Aorta (tissue), 5 donors: Measurements from ENCODE around the gene CDK4. TPM values are rescaled to one million over a fixed set of nuclear protein-coding genes. Genes with fewer than 3 reads are reported as not detected.
"Not testable (repeated sequence)": the region's sequence is repeated elsewhere in the genome, so short reads cannot be mapped to it uniquely, and the experiment has no call there.

ENCODE experiments used
- ATAC-seq: fragments of 200-7000 bp; cut with Tn5 transposase; one replicate; pipeline ENCODE4 v1.9.1; 2022; ENCODE audit warnings: moderate library complexity; ENCODE audit not compliant: low FRiP score
- DNase-seq, 2 donors: peaks; one replicate each; pipeline ENCODE4 v3.0.0-alpha.2; 2020
- H3K27ac ChIP-seq, 2 donors: one replicate each; pipeline ENCODE4 v1.5.1; 2013; ENCODE audit warnings: low read length in 2 of 2, mild to moderate bottlenecking in 2 of 2, moderate library complexity in 2 of 2, control low read depth in 1 of 2, inconsistent platforms in 1 of 2, low read depth in 1 of 2
- H3K27me3 ChIP-seq, 2 donors: one replicate each; pipeline ENCODE4 v1.6.1; 2013; ENCODE audit warnings: control low read depth in 1 of 2, low read length in 1 of 2, mild to moderate bottlenecking in 1 of 2, moderate library complexity in 1 of 2; ENCODE audit not compliant: insufficient read depth in 2 of 2, control insufficient read depth in 1 of 2
- H3K36me3 ChIP-seq, 2 donors: one replicate each; pipeline ENCODE4 v1.6.1; 2013; ENCODE audit warnings: control low read depth in 1 of 2, low read length in 1 of 2, mild to moderate bottlenecking in 1 of 2; ENCODE audit not compliant: insufficient read depth in 2 of 2, control insufficient read depth in 1 of 2
- H3K4me1 ChIP-seq, 2 donors: one replicate each; pipeline ENCODE4 v1.6.1; 2013; ENCODE audit warnings: low read length in 2 of 2, control low read depth in 1 of 2, mild to moderate bottlenecking in 1 of 2, moderate library complexity in 1 of 2; ENCODE audit not compliant: insufficient read depth in 2 of 2, control insufficient read depth in 1 of 2
- H3K4me3 ChIP-seq, 2 donors: one replicate each; pipeline ENCODE4 v1.5.1; 2013; ENCODE audit warnings: low read length in 2 of 2, control low read depth in 1 of 2, mild to moderate bottlenecking in 1 of 2
- H3K9me3 ChIP-seq: one replicate; pipeline ENCODE4 v1.6.1; 2013; ENCODE audit warnings: mild to moderate bottlenecking, low read length; ENCODE audit not compliant: control insufficient read depth
- WGBS, 2 donors: extraction: QIAGEN DNeasy Blood & Tissue Kit; methylation state at CpG; one replicate each; pipeline ENCODE4 v1.1.7; 2013; 5-methylcytosine and 5-hydroxymethylcytosine counted together
- intact Hi-C, 2 donors: fragments of 100-400 bp; cut with DNase I; formaldehyde crosslinking; loops; one replicate each; pipeline versions ENCODE4 v1.14.2 to v1.15.0; 2022
- polyA plus RNA-seq, 2 donors: library from polyadenylated mRNA; stranded (reverse); fragments of 200-250 nt; gene quantifications; one replicate each; pipeline ENCODE4 v1.2.3, GENCODE V29; 2013
- total RNA-seq, 2 donors: library from RNA; stranded (reverse); fragmentation: NEBNext Ultra II Directional; extraction: Animal tissue kit (Norgen Biotek cat#: 25700); gene quantifications; one replicate each; pipeline ENCODE4 v1.2.1, GENCODE V29; 2021
- donor health status: healthy with polysubstance abuse.
- donor health status: Bipolar disorder and iron deficiency.
- donor health status: DM: no; HTN: no; CAD: no.
- donor health status: DM: no; HTN: no; CAD: no.
- donor health status: DM: yes; HTN: yes; CAD: no.

The CDK4 gene
- total and polyA plus RNA-seq, 4 donors: 44.7 to 60.4 (median 54.8) TPM

- H3K36me3 ChIP-seq, H3K9me3 ChIP-seq, DNase-seq, H3K4me1 ChIP-seq, H3K4me3 ChIP-seq, H3K27ac ChIP-seq, intact Hi-C loops, H3K27me3 ChIP-seq, ATAC-seq: not testable (repeated sequence)
- WGBS, 2 donors: 93 to 94% methylated on average over 16 of the region's 16 CpGs
Observed at GRCh38 chr12:57721846-57722608, 30.1 kb downstream of the CDK4 start.

GRCh38 chr12:57720606-57721595 is 31.2 kb downstream of the CDK4 start:
- intact Hi-C loops: no loop called here
- ATAC-seq (no peak), DNase-seq (no peak)
- Histone ChIP-seq H3K27me3 (no peaks in the 10 kb centered on the region), H3K9me3 (no peaks in the 10 kb centered on the region), H3K36me3 (peaks cover 3 to 15% of the 10 kb centered on the region in 2 donors), H3K27ac (no peak overlapping the region), H3K4me3 (no peak overlapping the region), H3K4me1 (no peaks in the 10 kb centered on the region)
- 84 to 88% methylated on average over 11 of the region's 11 CpGs for WGBS, 2 donors

DNA sequence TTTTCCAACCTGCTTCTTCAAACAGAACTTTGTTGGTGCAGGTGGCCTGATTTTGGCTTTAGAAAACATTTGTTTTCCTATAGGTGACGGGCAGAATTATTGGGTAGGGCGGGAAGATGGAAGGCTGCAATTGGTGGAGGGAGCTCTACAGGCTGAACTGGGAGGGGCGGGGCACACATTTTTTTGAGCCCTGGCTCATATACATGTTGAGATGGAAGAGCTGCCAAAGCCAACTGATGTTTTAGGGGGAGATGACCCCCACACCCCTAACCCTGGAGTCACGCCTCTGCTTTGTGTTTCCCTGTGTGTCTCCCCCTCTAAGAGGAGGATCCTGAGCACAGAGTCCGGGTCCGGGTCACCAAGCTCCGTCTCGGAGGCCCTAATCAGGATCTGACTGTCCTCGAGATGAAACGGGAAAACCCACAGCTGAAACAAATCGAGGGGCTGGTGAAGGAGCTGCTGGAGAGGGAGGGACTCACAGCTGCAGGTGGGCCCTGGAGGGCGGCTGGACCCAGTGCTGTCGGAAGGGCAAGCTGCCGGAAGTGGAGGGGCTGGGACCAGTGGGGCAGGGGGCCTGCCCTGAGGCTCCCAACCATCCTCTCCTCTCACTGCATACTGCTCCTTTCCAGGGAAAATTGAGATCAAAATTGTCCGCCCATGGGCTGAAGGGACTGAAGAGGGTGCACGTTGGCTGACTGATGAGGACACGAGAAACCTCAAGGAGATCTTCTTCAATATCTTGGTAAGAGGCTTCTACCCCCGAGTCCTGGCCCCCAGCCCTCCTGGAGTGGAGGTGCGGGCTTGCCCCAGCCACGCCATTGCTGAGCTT is 32.1 kb downstream of the CDK4 start:
- H3K4me1 ChIP-seq: no peaks in the 10 kb centered on the region
- no peaks in the 10 kb centered on the region for H3K9me3 ChIP-seq
- DNase-seq (no peak), ATAC-seq (no peak)
- H3K27me3 ChIP-seq: no peaks in the 10 kb centered on the region
- H3K27ac ChIP-seq: no peak overlapping the region
- H3K36me3 ChIP-seq: peaks cover 3 to 15% of the 10 kb centered on the region in 2 donors
- intact Hi-C loops: no loop called here
- H3K4me3 ChIP-seq: no peak overlapping the region
- 92% methylated on average over 20 of the region's 20 CpGs for WGBS, 2 donors

DNA sequence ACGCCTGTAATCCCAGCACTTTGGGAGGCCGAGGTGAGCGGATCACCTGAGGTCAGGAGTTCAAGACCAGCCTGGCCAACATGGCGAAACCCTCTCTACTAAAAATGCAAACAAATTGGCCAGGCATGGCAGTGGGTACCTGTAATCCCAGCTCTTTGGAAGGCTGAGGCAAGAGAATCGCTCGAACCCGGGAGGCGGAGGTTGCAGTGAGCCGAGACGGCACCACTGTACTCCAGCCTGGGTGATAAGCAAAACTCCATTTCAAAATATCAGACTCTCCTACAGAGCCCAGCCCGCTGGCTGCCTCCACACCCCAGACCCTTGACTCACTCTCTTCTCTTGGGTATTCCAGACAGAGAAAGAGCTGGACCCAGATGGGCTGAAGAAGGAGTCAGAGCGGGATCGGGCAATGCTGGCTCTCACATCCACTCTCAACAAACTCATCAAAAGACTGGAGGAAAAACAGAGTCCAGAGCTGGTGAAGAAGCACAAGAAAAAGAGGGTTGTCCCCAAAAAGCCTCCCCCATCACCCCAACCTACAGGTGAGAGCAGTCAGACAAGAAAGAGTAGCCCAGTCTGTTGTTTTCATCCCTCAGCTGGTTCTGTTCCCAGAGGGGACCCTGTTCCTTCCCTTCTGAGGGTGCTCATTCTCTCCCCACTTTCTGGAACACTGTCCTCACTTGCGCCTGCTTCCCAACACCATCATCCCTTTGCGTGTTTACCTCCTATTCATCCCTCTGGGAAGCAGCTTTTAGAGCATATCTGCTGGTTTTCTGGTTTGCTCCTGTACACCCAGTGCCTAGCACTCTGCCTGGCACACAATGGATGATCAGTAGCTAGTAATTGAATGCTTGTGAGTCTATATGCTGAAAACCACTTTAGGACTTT is 33.2 kb downstream of the CDK4 start:
- Histone ChIP-seq H3K36me3 (peaks cover 3 to 15% of the 10 kb centered on the region in 2 donors), H3K27ac (no peak overlapping the region), H3K9me3 (no peaks in the 10 kb centered on the region), H3K4me1 (no peaks in the 10 kb centered on the region), H3K4me3 (no peak overlapping the region), H3K27me3 (no peaks in the 10 kb centered on the region)
- ATAC-seq: no peak
- intact Hi-C loops: no loop called here
- DNase-seq: no peak
- 95% methylated on average over 15 of the region's 15 CpGs for WGBS, 2 donors

GRCh38 chr12:57717846-57718640 is 34.1 kb downstream of the CDK4 start:
- H3K36me3 ChIP-seq: peaks cover 3 to 15% of the 10 kb centered on the region in 2 donors
- no peak overlapping the region for H3K27ac ChIP-seq
- ATAC-seq: no peak
- H3K27me3 ChIP-seq: no peaks in the 10 kb centered on the region
- H3K4me1 ChIP-seq: no peaks in the 10 kb centered on the region
- DNase-seq: no peak
- intact Hi-C loops: no loop called here
- no peak overlapping the region for H3K4me3 ChIP-seq
- H3K9me3 ChIP-seq: no peaks in the 10 kb centered on the region
- WGBS, 2 donors: 95 to 97% methylated on average over 22 of the region's 22 CpGs

GRCh38 chr12:57717131-57717530 is 35.0 kb downstream of the CDK4 start:
- DNase-seq (no peak), ATAC-seq (no peak)
- Histone ChIP-seq H3K9me3 (no peaks in the 10 kb centered on the region), H3K27me3 (no peaks in the 10 kb centered on the region), H3K4me1 (no peaks in the 10 kb centered on the region), H3K4me3 (no peak overlapping the region), H3K36me3 (peaks cover 3 to 18% of the 10 kb centered on the region in 2 donors), H3K27ac (no peak overlapping the region)
- intact Hi-C loops: no loop called here
- 95 to 97% methylated on average over 5 of the region's 5 CpGs for WGBS, 2 donors

GRCh38 chr12:57716305-57716704 is 35.8 kb downstream of the CDK4 start:
- intact Hi-C loops: no loop called here
- no peak for ATAC-seq
- H3K27ac ChIP-seq: no peak overlapping the region

More at GRCh38 chr12:57716305-57716704, 35.8 kb downstream of the CDK4 start:
- Histone ChIP-seq H3K9me3 (no peaks in the 10 kb centered on the region), H3K27me3 (no peaks in the 10 kb centered on the region), H3K4me1 (no peaks in the 10 kb centered on the region), H3K36me3 (peaks cover 3 to 18% of the 10 kb centered on the region in 2 donors), H3K4me3 (no peak overlapping the region)
- DNase-seq: no peak
- 89 to 94% methylated on average over 4 of the region's 4 CpGs for WGBS, 2 donors
